ENCODE measurements around the gene BET1.

Gene BET1

GRCh38 chr7:93944673-93945072 is 59.5 kb downstream of the BET1 start:
- Histone ChIP-seq H3K36me3 (ENCODE audit: insufficient read depth, low read length) (no peaks in the 10 kb centered on the region), H3K27ac (no peak overlapping the region), H3K9ac (ENCODE audit: insufficient read length) (no peak overlapping the region), H3K4me3 (no peak overlapping the region), H3K9me3 (ENCODE audit: low read depth, low read length) (no peaks in the 10 kb centered on the region)
- DNase-seq (ENCODE audit: low read depth, low spot score), result no peak
- TF ChIP-seq POLR2AphosphoS5 (IDR thresholded peaks at IDR 0.05; ENCODE audit: borderline replicate concordance, low read depth, low read length) (no peak), FOXP2 (optimal IDR thresholded peaks at IDR 0.05; ENCODE audit: control extremely low read depth, extremely low read length, insufficient read depth) (no peak), EZH2 (IDR thresholded peaks at IDR 0.05) (no peak)

DNA sequence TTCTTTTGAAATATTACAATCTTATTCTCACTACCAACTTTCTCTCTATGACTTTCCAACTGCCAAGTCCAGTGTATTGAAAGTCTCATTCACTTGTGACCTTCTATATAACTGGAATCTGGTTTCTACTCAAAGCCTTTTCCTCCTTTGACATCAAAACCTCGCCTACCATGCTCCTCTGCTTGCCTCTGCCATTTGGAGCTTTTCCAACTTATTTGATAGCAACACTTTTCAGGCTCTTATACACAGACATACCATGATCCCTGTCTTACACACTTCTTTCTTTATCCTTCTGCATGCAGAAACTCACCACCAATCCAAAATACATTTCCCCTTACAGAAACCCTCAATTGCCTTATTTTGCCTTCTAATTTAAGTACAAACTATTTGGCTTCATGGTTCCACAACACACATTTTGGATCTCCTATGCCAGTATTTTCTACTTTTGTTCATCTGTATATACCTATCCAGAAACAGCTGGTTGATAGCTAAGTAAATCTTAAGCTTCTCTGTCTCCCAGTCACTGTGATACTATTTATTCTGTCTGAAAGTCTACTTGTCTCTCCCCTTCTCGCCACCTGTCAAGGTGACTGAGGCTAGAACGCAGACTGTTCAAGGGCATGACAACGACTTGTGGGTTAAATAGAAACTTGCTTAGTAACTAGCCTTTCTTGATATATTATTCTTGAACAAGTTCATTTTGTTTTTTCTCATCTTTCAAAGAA is 60.2 kb downstream of the BET1 start:
- no peak for DNase-seq (ENCODE audit: low read depth, low spot score)
- Histone ChIP-seq H3K36me3 (ENCODE audit: insufficient read depth, low read length) (no peaks in the 10 kb centered on the region), H3K27ac (no peak overlapping the region), H3K9me3 (ENCODE audit: low read depth, low read length) (no peaks in the 10 kb centered on the region), H3K9ac (ENCODE audit: insufficient read length) (no peak overlapping the region), H3K4me3 (no peak overlapping the region)
- TF ChIP-seq EZH2 (IDR thresholded peaks at IDR 0.05), result no peak

Data from SK-N-MC (cell line).